Chondrocyte (in vitro differentiated cells): Measurements from ENCODE around the gene GPC6. TPM values are rescaled to one million over a fixed set of nuclear protein-coding genes. Genes with fewer than 3 reads are reported as not detected.

Source experiments
- DNase-seq: peaks from one replicate; pipeline ENCODE4 v3.0.0; 2021; ENCODE audit warnings: mixed read lengths, low spot score
- H3K27ac Mint-ChIP-seq: one replicate; pipeline ENCODE4 v1.8.0; 2021; ENCODE audit warnings: mild to moderate bottlenecking, moderate library complexity, mixed read lengths; ENCODE audit not compliant: unreplicated experiment
- H3K27me3 Mint-ChIP-seq: 2 replicates; pipeline ENCODE4 v1.8.0; 2021; ENCODE audit warnings: low read depth, mixed read lengths
- H3K36me3 Mint-ChIP-seq: 2 replicates; pipeline ENCODE4 v1.8.0; 2021; ENCODE audit warnings: low read depth, mixed read lengths
- H3K4me1 Mint-ChIP-seq: 2 replicates; pipeline ENCODE4 v1.8.0; 2021; ENCODE audit warnings: low read depth, mild to moderate bottlenecking, mixed read lengths
- H3K4me3 Mint-ChIP-seq: one replicate; pipeline ENCODE4 v1.8.0; 2021; ENCODE audit warnings: mild to moderate bottlenecking, moderate library complexity, mixed read lengths; ENCODE audit not compliant: unreplicated experiment
- H3K9me3 Mint-ChIP-seq: 2 replicates; pipeline ENCODE4 v1.8.0; 2021; ENCODE audit warnings: low read depth, mixed read lengths
- total RNA-seq: library from RNA; stranded (reverse); gene quantifications from 3 replicates; pipeline ENCODE4 v1.2.1, GENCODE V29; 2021
- TF ChIP-seq, protein P1 (sequence below): fragments of 200-600 bp; sonication (generic); IDR thresholded peaks from 2 replicates; pipeline ENCODE4 v1.5.0; 2021; ENCODE audit warnings: antibody characterized with exemption, mild to moderate bottlenecking, moderate library complexity

GPC6 gene
- total RNA-seq, 1 donor from 2014 or later = 76.1 TPM

DNA sequence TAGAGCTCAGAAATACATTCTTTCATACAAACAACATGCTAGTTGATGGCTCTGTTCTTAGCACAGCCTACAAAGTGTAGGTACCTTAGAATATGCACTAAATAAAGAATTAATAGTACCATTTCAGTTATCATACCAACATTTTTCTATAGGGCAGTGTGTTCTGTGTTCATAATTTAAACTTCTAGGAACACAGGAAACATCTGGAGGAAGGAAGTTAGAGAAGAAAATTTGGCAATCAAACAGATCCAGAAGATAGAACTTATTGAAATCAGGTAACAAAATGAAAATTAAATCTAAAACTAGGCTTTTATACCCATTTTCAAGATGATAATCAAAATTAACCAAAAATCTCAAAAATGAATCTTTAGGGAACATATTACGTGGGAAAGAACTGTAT lies 725.3 kb downstream of the GPC6 start:
- Mint-ChIP-seq H3K4me3 (no peak overlapping the region), H3K36me3 (no peaks in the 10 kb centered on the region), H3K9me3 (no peaks in the 10 kb centered on the region), H3K4me1 (peaks cover 28% of the 10 kb centered on the region), H3K27ac (no peak overlapping the region), H3K27me3 (no peaks in the 10 kb centered on the region)
- DNase-seq = no peak
- TF ChIP-seq, protein P1, sequence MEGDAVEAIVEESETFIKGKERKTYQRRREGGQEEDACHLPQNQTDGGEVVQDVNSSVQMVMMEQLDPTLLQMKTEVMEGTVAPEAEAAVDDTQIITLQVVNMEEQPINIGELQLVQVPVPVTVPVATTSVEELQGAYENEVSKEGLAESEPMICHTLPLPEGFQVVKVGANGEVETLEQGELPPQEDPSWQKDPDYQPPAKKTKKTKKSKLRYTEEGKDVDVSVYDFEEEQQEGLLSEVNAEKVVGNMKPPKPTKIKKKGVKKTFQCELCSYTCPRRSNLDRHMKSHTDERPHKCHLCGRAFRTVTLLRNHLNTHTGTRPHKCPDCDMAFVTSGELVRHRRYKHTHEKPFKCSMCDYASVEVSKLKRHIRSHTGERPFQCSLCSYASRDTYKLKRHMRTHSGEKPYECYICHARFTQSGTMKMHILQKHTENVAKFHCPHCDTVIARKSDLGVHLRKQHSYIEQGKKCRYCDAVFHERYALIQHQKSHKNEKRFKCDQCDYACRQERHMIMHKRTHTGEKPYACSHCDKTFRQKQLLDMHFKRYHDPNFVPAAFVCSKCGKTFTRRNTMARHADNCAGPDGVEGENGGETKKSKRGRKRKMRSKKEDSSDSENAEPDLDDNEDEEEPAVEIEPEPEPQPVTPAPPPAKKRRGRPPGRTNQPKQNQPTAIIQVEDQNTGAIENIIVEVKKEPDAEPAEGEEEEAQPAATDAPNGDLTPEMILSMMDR = no peak

DNA sequence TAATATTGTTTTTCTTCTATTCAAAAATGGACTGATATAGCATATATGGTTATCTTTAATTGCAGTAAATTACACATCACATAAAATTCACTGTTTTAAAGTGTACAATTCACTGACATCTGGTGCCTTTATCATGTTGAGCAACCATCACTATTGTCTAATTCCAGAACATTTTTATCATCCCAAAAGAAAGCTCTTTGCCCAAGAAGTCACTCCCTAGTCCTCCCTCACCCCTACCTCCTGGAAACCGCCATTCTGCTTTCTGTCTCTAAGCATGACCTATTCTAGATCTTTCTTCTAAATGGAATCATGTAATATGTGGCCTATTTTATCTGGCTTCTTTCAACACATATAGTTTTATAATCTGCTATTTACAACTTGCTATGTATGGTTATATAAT lies 727.2 kb downstream of the GPC6 start:
- peaks cover 12% of the 10 kb centered on the region for H3K9me3 Mint-ChIP-seq
- DNase-seq = no peak
- no peaks in the 10 kb centered on the region for H3K27me3 Mint-ChIP-seq
- H3K4me1 Mint-ChIP-seq = peaks cover 32% of the 10 kb centered on the region
- no peak overlapping the region for H3K4me3 Mint-ChIP-seq
- TF ChIP-seq, protein P1 = no peak
- no peak overlapping the region for H3K27ac Mint-ChIP-seq
- H3K36me3 Mint-ChIP-seq = no peaks in the 10 kb centered on the region

DNA sequence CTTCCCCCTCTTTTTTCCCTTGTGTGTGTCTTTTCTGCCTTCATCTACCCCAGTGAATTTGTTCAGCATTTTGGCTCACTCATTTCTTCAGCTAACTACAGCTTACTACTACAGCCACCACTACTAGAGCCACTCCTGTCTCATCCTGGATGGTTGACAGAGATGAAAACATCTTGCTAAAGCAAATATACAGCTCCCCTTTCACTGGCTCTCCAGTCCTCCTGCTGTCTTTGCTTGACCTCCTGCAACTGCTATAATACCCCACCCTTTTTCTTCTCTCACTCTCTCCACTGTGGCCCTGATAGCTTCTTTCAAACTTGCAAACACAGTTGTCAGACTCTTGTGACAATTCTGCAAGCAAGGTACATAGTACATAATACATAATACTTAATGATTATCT lies 729.3 kb downstream of the GPC6 start:
- H3K27me3 Mint-ChIP-seq = no peaks in the 10 kb centered on the region
- TF ChIP-seq, protein P1 = no peak
- no peak for DNase-seq
- H3K36me3 Mint-ChIP-seq = no peaks in the 10 kb centered on the region
- peaks cover 14% of the 10 kb centered on the region for H3K9me3 Mint-ChIP-seq
- H3K4me1 Mint-ChIP-seq = peaks cover 32% of the 10 kb centered on the region
- H3K4me3 Mint-ChIP-seq = no peak overlapping the region
- peak overlapping the region; percentile 49 for H3K27ac Mint-ChIP-seq

DNA sequence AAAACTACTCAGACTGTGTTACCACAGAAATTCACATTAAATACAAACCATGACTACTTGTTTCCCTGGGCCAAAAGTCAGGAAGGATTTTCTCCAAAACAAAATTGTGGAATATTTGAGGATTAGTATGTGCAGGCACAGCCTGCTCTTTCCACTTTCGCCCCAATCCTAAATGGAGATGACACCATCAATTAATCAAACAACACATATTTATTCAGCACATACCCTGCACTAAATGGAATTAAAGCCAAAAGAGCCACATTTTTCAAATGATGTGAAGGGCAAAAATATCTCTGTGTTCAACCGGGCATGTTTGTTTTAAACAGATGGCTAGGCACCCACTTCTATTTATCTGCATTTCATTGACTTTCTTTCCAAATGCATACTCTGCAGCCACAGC lies 729.8 kb downstream of the GPC6 start:
- Mint-ChIP-seq H3K4me1 (peaks cover 27% of the 10 kb centered on the region), H3K27me3 (no peaks in the 10 kb centered on the region), H3K4me3 (no peak overlapping the region), H3K27ac (peak overlapping the region; percentile 62), H3K36me3 (no peaks in the 10 kb centered on the region), H3K9me3 (peaks cover 14% of the 10 kb centered on the region)
- no peak for DNase-seq
- TF ChIP-seq, protein P1 = no peak

DNA sequence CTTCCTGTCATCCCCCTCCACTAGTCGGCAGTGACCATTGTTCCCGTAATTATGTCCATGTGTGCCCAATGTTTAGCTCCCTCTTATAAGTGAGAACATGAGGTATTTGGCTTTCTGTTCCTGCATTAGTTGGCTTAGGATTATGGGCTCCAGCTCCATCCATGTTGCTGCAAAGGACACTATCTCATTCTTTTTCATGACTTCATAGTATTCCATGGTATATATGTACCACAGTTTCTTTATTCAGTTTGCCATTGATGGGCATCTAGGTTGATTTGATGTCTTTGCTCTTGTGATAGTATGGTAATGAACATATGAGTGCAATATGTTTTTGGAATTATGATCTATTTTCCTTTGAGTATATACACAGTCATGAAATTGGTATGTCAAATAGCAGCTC lies 730.8 kb downstream of the GPC6 start:
- H3K4me1 Mint-ChIP-seq = peaks cover 25% of the 10 kb centered on the region

More for the DNA sequence above, 730.8 kb downstream of the GPC6 start:
- no peaks in the 10 kb centered on the region for H3K27me3 Mint-ChIP-seq
- no peak overlapping the region for H3K4me3 Mint-ChIP-seq
- no peak for DNase-seq
- H3K27ac Mint-ChIP-seq = no peak overlapping the region
- H3K36me3 Mint-ChIP-seq = no peaks in the 10 kb centered on the region
- H3K9me3 Mint-ChIP-seq = peaks cover 14% of the 10 kb centered on the region
- TF ChIP-seq, protein P1 = no peak
